ENCODE results near the gene TRIM8. TPM values are rescaled to one million over a fixed set of nuclear protein-coding genes. Genes with fewer than 3 reads are reported as not detected.
"Not testable (repeated sequence)": the region's sequence is repeated elsewhere in the genome, so short reads cannot be mapped to it uniquely, and the experiment has no call there.

The TRIM8 gene
- total RNA-seq, 1 donor = 89.0 TPM

DNA sequence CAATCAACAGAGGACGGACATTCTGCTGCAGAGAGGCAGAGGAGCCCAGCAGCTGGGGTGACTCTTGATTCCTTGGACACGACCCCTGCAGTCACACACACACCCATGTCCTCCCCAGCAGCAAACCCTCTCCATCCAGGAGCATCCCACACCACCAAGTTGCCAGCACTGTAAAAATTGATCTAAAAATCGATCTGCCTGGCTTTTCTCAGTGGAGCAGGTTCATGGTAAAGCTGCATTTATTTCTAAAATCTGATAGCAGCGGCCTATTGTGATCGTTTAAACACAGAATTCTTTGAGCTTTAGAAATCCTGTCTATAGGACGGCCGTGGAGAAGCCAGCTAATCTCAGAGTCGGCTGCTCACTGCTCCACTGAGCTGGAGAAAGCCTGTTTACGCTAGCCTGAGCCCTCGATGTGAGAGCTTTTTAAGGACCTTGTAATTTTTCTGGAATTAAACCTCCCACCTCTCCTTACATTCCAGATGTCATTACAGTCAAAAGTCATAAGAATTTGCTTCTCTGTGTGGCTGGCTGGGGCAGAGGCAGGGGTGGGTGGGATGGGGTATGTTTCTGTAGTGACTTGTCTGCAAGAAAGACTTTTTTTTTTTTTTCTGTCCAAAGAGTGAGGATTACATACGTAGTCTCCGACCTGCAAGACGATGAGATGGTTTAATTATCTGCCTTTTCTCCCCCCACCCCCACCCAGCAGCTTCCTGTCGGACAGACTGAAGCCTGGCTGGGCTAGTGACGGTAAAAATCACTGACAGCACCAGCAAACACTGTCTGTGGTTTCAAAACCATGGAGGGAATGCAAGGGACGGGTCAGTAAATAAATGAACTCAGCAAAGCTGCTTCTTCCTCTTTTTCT, 31.6 kb downstream of the TRIM8 start:
- H3K9me3 ChIP-seq (ENCODE audit: low read depth, low read length) = no peaks in the 10 kb centered on the region
- H3K4me3 ChIP-seq (ENCODE audit: low read length) = no peak overlapping the region
- H3K4me1 ChIP-seq (ENCODE audit: insufficient read depth, low read length) = peaks cover 74% of the 10 kb centered on the region
- H3K27me3 ChIP-seq (ENCODE audit: insufficient read depth, low read length) = no peaks in the 10 kb centered on the region

DNA sequence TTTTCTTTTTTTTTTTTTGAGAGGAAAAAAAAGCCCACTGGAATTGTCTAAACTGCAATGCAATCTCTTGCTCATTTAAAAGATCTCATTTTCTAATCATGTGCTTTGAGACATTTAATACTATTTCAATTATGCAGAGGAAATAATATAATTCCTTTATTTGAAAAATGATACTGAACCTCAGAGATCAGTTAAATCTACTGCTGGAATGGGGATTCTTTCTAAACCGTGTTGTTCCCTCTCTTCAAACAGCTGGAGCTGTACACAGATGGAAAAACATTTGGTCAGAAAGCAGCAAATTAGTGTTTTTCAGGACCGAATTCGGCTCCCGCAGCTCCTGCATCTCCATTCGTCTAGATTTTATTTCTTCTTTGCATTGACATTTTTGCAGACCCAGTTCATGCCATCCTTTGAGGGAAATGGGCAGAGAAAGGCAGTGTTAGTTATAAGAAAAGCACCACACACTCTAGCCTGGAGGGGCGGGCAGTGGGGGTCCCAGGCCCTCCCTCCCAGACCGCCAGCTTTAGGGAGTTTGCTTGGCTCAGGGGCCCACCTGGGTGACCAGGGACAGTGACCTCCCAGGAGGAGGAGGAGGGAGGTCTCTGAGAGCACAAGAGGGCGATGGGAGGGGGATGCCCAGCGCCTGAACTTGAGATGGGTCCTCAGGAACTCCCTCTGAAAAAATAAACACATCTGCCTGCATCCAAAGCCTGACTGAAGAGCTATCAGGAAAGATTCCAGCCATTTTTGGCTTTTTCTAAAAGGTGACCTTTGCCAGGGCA, 32.4 kb downstream of the TRIM8 start:
- no peak overlapping the region for H3K4me3 ChIP-seq (ENCODE audit: low read length)
- peaks cover 72% of the 10 kb centered on the region for H3K4me1 ChIP-seq (ENCODE audit: insufficient read depth, low read length)
- no peaks in the 10 kb centered on the region for H3K9me3 ChIP-seq (ENCODE audit: low read depth, low read length)
- no peaks in the 10 kb centered on the region for H3K27me3 ChIP-seq (ENCODE audit: insufficient read depth, low read length)

DNA sequence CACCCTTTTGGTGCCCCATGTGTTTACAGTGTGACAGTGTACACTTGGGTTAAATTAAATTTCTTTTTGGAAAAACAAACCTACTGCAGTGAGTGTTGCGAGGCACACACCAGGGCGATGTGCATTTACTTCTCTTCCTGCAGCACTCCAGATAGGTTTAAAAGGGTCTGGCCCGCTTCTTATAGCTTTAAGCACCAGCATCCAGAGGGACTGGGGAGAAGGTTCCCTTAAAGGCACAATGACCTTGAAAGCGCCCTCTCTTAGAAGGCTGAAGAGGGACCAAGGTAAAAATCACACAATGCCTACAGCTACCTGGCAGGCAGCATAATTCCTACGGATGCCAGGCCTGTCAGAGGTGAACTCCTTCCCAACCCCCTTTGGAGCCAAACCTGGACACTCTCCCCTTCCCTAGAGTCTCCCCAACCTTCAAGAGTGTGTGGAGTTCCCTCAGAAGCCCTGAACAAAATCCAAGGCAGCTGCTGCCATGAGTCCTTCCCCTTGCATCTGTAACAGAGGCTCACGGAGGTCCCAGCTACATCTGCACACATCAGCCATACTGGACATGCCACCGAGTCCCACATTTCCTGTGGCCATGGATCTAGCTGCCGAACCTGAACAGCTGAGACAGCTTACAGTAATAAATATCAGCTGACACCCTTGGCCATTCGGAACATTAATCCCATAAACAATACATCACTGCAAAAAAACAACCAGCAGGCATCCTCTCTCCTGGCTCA, 33.2 kb downstream of the TRIM8 start:
- Histone ChIP-seq H3K4me1 (ENCODE audit: insufficient read depth, low read length) (peaks cover 66% of the 10 kb centered on the region), H3K9me3 (ENCODE audit: low read depth, low read length) (no peaks in the 10 kb centered on the region)

DNA sequence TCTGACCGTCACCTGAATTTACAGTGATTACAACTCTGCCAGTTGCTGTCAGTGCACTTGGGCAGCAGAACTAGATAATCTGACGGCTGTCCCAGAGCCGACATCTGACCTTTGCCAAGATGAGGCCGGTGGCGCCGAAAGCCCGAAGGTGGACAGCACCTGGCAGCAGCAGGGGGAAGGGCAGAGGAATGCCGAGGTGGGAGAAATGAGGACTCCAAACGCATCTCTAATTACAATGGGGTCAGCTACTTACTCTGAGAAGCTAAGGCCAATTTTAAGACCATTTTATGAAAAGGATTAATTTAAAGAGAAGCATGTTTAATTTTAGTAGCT, 33.8 kb downstream of the TRIM8 start:
- no peak overlapping the region for H3K4me3 ChIP-seq (ENCODE audit: low read length)
- H3K9me3 ChIP-seq (ENCODE audit: low read depth, low read length) = no peaks in the 10 kb centered on the region
- peaks cover 60% of the 10 kb centered on the region for H3K4me1 ChIP-seq (ENCODE audit: insufficient read depth, low read length)
- H3K27me3 ChIP-seq (ENCODE audit: insufficient read depth, low read length) = no peaks in the 10 kb centered on the region

More for the DNA sequence above, 33.2 kb downstream of the TRIM8 start:
- Histone ChIP-seq H3K4me3 (ENCODE audit: low read length) (no peak overlapping the region), H3K27me3 (ENCODE audit: insufficient read depth, low read length) (no peaks in the 10 kb centered on the region)

DNA sequence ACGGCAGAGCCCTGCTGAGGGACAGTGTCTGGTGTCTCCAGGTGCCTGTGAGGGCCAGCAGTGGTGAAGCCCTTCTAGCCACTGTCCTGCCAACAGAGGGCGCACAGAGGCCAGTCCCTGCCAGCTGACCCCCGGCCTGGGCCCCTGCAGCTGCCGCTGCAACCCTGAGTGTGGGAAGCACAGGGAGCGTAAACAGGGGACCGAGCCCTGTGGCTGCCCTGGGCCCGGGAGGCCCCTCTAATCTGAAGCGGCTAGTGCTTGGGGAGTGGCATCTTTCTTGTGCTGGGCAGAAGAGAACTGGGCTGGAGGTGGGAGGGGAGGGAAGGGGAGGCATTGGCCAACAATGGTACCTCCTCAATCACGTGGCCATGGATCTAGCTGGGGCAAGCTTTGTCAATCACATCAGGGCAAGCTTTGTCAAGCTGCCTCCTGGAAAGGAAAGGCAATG, 34.6 kb downstream of the TRIM8 start:
- Histone ChIP-seq H3K27me3 (ENCODE audit: insufficient read depth, low read length) (no peaks in the 10 kb centered on the region), H3K4me3 (ENCODE audit: low read length) (no peak overlapping the region), H3K9me3 (ENCODE audit: low read depth, low read length) (no peaks in the 10 kb centered on the region), H3K4me1 (ENCODE audit: insufficient read depth, low read length) (peaks cover 52% of the 10 kb centered on the region)

DNA sequence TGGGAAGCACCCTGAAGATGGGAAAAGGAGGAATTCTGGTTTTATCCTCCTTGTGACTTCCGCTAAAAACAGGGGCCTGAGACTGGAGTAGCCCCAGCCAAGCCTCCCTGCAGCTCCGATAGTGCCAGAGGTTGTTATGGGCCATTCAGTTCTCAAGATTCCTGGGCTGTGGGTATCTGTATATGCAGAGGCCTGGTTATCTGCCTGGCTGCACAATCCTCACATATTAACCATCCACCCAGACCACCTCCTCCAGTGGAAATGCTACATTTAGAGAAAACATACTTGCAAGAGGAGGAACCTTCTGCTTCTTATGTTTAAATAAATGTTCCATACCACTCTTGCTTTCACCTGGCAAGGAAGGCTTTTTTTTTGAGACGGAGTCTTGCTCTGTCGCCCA, 35.3 kb downstream of the TRIM8 start:
- no peaks in the 10 kb centered on the region for H3K9me3 ChIP-seq (ENCODE audit: low read depth, low read length)
- no peaks in the 10 kb centered on the region for H3K27me3 ChIP-seq (ENCODE audit: insufficient read depth, low read length)
- H3K4me1 ChIP-seq (ENCODE audit: insufficient read depth, low read length) = peaks cover 45% of the 10 kb centered on the region
- no peak overlapping the region for H3K4me3 ChIP-seq (ENCODE audit: low read length)

DNA sequence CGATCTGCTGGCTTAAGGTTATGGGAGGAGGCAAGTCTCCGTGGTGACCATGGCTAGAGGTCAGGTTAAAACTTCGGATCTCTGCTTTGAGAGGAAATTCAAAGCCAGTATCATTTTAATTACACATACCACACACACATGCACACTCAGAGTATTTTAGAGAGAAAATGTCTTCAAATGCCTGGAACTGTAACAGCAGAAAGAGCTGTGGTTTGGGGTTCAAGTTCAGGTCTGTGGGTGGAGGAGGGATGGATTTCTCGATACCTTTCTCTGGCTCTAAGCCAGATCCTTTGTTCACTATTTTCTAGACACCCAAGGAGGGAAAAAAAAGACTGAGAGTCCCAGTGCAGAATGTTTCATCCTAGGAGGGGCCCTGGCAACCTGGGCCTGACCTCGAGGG, 37.4 kb downstream of the TRIM8 start:
- H3K4me1 ChIP-seq (ENCODE audit: insufficient read depth, low read length) = peaks cover 24% of the 10 kb centered on the region
- no peaks in the 10 kb centered on the region for H3K9me3 ChIP-seq (ENCODE audit: low read depth, low read length)

DNA sequence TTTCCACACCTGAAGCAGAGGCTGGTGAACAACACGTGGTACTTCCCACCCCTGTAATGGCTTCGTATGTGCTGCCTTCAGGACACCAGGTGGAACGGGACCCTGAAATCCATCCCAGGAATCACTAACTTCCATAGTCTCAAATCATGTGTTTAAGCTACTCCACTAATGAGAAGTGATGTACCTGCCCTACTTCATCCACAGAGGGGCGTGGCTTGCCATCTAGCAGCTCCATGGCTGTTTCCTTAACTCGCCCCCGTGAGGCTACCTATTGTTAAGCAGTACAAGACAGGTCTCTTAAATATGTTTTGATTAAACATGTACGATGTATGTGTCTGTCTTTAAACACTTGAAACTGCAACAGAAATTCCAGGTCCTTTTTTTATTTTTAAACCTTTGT, 38.1 kb downstream of the TRIM8 start:
- Histone ChIP-seq H3K4me1 (ENCODE audit: insufficient read depth, low read length) (peaks cover 16% of the 10 kb centered on the region), H3K9me3 (ENCODE audit: low read depth, low read length) (no peaks in the 10 kb centered on the region), H3K4me3 (ENCODE audit: low read length) (no peak overlapping the region), H3K27me3 (ENCODE audit: insufficient read depth, low read length) (no peaks in the 10 kb centered on the region)

More for the DNA sequence above, 37.4 kb downstream of the TRIM8 start:
- Histone ChIP-seq H3K27me3 (ENCODE audit: insufficient read depth, low read length) (no peaks in the 10 kb centered on the region), H3K4me3 (ENCODE audit: low read length) (no peak overlapping the region)

DNA sequence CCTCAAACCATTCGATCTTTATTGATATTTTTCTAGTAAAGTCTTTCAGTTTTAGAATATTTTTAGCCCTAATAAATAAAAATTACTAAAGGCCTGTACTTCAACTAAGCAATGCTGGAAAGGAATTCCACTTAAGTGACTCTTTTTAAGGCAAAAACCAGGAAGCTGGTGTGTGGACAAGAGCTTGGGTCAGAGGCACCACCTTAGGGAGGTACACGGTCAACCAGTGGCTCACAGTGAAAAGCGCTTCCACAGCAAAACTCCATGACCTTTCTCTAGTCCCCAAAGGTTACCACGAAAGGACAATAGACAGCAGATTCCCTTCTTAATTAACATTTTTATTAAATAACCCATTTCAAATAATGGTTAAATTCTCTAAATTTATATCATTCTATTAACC, 38.7 kb downstream of the TRIM8 start:
- Histone ChIP-seq H3K27me3 (ENCODE audit: insufficient read depth, low read length) (no peaks in the 10 kb centered on the region), H3K9me3 (ENCODE audit: low read depth, low read length) (no peaks in the 10 kb centered on the region), H3K4me3 (ENCODE audit: low read length) (no peak overlapping the region), H3K4me1 (ENCODE audit: insufficient read depth, low read length) (peaks cover 13% of the 10 kb centered on the region)

DNA sequence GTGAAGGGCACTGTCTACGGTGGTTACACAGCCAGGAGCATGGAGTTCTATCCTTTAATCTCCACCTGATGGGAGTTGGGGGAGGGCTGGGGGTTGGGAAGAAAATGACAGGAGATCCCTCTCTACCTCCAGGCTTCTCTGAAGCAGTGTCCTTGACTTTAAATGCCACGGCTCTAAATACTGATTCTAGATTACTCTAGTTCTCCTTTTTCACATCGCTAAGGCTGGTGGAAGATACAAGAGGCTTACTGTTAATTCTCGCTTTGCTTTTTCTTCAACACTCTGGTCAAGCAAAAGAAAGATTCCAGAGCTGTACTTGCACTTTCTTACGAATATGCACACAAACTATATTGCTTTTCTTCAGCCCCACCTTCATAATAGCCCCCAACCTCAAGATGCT, 39.5 kb downstream of the TRIM8 start:
- peaks cover 8% of the 10 kb centered on the region for H3K4me1 ChIP-seq (ENCODE audit: insufficient read depth, low read length)
- H3K4me3 ChIP-seq (ENCODE audit: low read length) = no peak overlapping the region

DNA sequence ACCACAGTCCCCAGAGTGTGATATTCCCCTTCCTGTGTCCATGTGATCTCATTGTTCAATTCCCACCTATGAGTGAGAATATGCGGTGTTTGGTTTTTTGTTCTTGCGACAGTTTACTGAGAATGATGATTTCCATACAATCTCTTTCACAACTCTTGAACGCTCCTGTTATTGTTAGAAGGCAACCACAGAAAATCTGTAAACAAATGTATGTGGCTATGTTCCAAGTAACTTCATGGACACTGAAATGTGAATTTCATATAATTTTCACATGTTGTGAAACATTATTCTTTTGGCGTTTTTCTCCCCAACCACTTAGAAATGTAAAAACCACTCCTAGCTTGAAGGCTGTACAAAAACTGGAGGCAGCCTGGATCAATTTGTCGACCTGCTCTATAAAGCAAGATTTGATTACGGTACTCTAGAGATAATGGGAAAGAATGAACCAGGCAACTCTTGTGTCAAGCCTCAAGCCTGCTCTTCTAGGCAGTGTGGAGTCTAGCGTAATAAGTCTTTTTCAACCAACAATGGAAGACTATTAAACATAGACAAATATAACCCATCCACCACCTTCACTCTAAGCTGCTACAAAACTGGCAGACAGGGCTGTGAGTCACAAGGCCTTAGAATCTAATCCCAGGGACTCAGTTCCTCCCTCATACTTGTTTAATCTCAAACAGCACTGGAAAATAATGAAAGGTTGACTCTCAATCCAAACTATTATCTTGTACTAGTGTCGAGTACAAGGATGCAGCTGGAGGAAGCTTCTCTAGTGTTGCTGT, 47.2 kb downstream of the TRIM8 start:
- Histone ChIP-seq H3K4me1 (ENCODE audit: insufficient read depth, low read length) (no peaks in the 10 kb centered on the region), H3K9me3 (ENCODE audit: low read depth, low read length) (no peaks in the 10 kb centered on the region), H3K27me3 (ENCODE audit: insufficient read depth, low read length) (no peaks in the 10 kb centered on the region), H3K4me3 (ENCODE audit: low read length) (no peak overlapping the region)

More for the DNA sequence above, 39.5 kb downstream of the TRIM8 start:
- H3K27me3 ChIP-seq (ENCODE audit: insufficient read depth, low read length) = no peaks in the 10 kb centered on the region
- no peaks in the 10 kb centered on the region for H3K9me3 ChIP-seq (ENCODE audit: low read depth, low read length)

DNA sequence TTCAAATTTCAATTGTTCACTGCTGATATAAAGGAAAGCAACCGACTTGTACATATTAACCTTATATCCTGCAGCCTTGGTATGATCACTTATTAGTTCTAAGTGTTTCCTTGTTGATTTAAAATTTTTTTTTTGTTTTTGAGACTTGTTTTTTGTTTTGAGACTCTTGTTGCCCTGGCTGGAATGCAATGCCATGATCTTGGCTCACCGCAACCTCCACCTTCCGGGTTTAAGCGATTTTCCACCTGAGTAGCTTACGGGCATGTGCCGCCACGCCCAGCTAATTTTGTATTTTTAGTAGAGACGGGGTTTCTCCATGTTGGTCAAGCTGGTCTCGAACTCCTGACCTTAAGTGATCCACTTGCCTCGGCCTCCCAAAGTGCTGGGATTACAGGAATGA, 51.1 kb downstream of the TRIM8 start:
- not testable (repeated sequence) for H3K27me3 ChIP-seq (ENCODE audit: insufficient read depth, low read length); H3K4me3 ChIP-seq (ENCODE audit: low read length); H3K4me1 ChIP-seq (ENCODE audit: insufficient read depth, low read length); H3K9me3 ChIP-seq (ENCODE audit: low read depth, low read length)

DNA sequence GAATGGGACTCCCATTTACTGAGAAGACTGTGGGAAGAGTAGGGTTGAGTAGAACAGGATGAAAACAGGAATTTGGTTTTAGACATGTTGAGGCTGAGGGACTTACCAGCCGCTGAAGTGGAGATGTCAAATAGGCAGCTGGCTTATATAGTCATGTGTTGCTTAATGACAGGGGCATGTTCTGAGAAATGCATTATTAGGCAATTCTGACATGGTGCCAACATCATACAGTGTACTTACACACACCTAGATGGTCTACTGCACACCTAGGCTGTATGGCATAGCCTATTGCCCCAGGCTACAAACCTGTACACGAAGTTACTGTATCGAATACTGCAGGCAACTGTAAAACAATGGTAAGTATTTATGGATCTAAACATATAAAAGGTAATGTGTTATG, 52.5 kb downstream of the TRIM8 start:
- no peak overlapping the region for H3K4me3 ChIP-seq (ENCODE audit: low read length)
- no peaks in the 10 kb centered on the region for H3K9me3 ChIP-seq (ENCODE audit: low read depth, low read length)
- H3K4me1 ChIP-seq (ENCODE audit: insufficient read depth, low read length) = no peaks in the 10 kb centered on the region
- H3K27me3 ChIP-seq (ENCODE audit: insufficient read depth, low read length) = no peaks in the 10 kb centered on the region

DNA sequence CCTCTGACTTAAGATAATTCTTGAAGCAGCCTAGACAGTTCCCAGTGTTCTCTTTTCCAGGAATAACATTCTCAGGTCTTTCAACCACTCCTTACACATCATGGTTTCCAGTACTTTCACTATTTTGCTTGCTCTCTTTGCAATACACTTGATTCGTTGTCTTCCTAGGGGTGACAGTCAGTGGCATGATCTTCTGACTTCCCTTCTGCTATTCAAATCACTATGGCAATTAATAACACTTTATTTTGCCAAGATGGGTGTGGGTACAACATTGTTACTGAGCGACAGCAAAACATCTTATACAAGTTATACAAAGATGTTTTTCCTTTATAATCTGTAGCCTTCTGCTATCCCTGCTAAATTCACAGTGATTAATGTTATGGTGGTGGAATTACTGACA, 54.6 kb downstream of the TRIM8 start:
- Histone ChIP-seq H3K4me3 (ENCODE audit: low read length) (no peak overlapping the region), H3K27me3 (ENCODE audit: insufficient read depth, low read length) (no peaks in the 10 kb centered on the region), H3K9me3 (ENCODE audit: low read depth, low read length) (no peaks in the 10 kb centered on the region), H3K4me1 (ENCODE audit: insufficient read depth, low read length) (no peaks in the 10 kb centered on the region)
